ENCODE data around the gene CHGA.

CHGA gene, protein sequence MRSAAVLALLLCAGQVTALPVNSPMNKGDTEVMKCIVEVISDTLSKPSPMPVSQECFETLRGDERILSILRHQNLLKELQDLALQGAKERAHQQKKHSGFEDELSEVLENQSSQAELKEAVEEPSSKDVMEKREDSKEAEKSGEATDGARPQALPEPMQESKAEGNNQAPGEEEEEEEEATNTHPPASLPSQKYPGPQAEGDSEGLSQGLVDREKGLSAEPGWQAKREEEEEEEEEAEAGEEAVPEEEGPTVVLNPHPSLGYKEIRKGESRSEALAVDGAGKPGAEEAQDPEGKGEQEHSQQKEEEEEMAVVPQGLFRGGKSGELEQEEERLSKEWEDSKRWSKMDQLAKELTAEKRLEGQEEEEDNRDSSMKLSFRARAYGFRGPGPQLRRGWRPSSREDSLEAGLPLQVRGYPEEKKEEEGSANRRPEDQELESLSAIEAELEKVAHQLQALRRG

DNA sequence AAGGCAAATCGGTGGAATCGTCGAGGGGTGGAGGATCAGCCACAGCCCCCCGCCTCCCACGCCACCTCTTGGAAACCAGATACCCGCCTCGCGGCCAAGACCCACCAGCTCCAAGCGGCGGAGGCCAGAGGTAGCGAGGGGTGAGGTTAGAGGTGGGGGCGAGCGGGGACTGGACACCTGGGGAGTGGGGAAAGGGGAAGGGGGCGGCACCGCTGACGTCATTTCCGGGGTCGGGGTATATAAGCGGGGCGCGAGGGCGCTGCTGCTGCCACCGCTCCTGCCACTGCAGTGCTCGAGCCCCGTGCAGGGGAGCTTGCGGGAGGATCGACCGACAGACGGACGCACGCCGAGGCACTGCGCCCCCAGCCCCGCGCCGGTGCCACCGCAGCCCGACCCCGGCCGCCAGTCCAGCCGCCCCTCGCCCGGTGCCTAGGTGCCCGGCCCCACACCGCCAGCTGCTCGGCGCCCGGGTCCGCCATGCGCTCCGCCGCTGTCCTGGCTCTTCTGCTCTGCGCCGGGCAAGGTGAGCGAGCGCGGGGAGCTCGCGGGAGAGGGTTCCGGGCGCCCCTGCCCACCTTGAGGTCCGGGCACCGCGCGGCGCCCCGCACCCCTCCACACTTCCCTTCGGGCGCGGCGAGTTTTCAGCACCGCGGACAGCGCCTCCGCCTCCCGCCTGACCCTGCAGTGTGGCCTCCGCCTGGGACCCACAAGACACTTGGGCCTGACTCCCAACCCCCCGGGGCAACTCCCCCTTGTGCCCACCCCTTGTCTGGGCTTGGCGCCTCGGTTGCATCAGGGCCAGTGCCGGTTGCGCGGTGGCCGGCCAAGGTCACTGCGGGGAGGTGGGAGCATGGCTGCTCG, at the start of gene CHGA:
Gene CHGA (plus strand): TSS at position 268 of the 861 bp plus-strand sequence. CDS start 210 bp downstream, at position 478.
- no peaks in the 10 kb centered on the region for H3F3A ChIP-seq (ENCODE audit: low read depth)
- no peaks in the 10 kb centered on the region for H3K4me1 ChIP-seq (ENCODE audit: insufficient read depth, low read length, poor library complexity, severe bottlenecking)
- no peaks in the 10 kb centered on the region for H3K27me3 ChIP-seq (ENCODE audit: insufficient read depth, low read length, poor library complexity, severe bottlenecking)
- no peaks in the 10 kb centered on the region for H3K36me3 ChIP-seq (ENCODE audit: insufficient read depth, low read length)
- H3K79me2 ChIP-seq (ENCODE audit: insufficient read depth, low read length) = no peaks in the 10 kb centered on the region
- no peak within 1 kb of the TSS for H3K4me3 ChIP-seq (ENCODE audit: low read length, poor library complexity, severe bottlenecking)
- no peak within 1 kb of the TSS for H3K4me2 ChIP-seq (ENCODE audit: low read depth, low read length, poor library complexity, severe bottlenecking)
- H3K9me3 ChIP-seq (ENCODE audit: insufficient read depth, low read depth, low read length) = no peaks in the 10 kb centered on the region
- H3K9me2 ChIP-seq (replicated peaks; ENCODE audit: low read depth, low read length) = no peaks in the 10 kb centered on the region
- H3K9ac ChIP-seq (ENCODE audit: low read depth, low read length, poor library complexity, severe bottlenecking) = no peak within 1 kb of the TSS
- H4K20me1 ChIP-seq (ENCODE audit: insufficient read depth, low read length, poor library complexity, severe bottlenecking) = no peaks in the 10 kb centered on the region
- no peak for TF ChIP-seq EZH2phosphoT487 (IDR thresholded peaks at IDR 0.05; ENCODE audit: borderline replicate concordance)
- TF ChIP-seq, protein P1, sequence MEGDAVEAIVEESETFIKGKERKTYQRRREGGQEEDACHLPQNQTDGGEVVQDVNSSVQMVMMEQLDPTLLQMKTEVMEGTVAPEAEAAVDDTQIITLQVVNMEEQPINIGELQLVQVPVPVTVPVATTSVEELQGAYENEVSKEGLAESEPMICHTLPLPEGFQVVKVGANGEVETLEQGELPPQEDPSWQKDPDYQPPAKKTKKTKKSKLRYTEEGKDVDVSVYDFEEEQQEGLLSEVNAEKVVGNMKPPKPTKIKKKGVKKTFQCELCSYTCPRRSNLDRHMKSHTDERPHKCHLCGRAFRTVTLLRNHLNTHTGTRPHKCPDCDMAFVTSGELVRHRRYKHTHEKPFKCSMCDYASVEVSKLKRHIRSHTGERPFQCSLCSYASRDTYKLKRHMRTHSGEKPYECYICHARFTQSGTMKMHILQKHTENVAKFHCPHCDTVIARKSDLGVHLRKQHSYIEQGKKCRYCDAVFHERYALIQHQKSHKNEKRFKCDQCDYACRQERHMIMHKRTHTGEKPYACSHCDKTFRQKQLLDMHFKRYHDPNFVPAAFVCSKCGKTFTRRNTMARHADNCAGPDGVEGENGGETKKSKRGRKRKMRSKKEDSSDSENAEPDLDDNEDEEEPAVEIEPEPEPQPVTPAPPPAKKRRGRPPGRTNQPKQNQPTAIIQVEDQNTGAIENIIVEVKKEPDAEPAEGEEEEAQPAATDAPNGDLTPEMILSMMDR (conservative IDR thresholded peaks at IDR 0.05; ENCODE audit: low read length) = no peak
- no peak within 1 kb of the TSS for H2AFZ ChIP-seq (ENCODE audit: low read length)

DNA sequence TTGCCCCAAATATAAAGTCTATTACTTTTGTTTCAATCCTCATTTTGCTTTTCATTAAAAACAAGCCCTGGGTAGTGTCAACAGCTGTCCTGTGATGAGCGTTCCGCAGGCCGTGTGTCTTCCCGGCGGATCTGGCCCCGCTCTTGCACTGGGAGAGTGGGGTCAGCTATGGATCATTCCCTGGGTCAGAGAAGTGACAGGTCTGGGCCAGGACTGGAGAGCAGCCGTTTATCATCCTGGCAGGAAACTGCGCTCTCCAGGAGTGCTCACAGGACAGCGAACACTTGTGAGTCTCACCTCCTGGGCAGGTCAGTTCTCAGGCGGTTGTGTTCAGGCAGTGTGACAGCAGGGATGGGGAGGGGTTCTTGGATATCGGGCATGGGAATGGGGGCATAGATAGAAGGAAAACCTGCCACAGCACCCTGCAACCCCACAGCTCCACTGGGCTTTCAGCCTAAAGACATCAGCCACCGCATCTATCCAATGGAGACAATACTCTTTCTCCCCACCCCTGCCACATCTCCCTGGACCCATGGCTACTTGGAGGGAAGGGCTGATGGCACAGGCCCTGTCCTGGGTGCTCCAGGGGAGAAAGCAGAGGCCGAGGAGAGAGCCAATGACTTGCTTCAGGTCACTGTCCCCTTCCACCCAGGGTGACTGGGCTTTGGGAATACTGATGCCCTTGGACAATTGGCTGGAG, 47.8 kb upstream of the CHGA start:
- H4K20me1 ChIP-seq (ENCODE audit: insufficient read depth, low read length, poor library complexity, severe bottlenecking) = no peaks in the 10 kb centered on the region
- no peaks in the 10 kb centered on the region for H3F3A ChIP-seq (ENCODE audit: low read depth)
- no peaks in the 10 kb centered on the region for H3K4me1 ChIP-seq (ENCODE audit: insufficient read depth, low read length, poor library complexity, severe bottlenecking)
- H3K9me2 ChIP-seq (replicated peaks; ENCODE audit: low read depth, low read length) = no peaks in the 10 kb centered on the region
- H2AFZ ChIP-seq (ENCODE audit: low read length) = no peak overlapping the region
- no peak overlapping the region for H3K9ac ChIP-seq (ENCODE audit: low read depth, low read length, poor library complexity, severe bottlenecking)
- no peaks in the 10 kb centered on the region for H3K9me3 ChIP-seq (ENCODE audit: insufficient read depth, low read depth, low read length)
- no peaks in the 10 kb centered on the region for H3K79me2 ChIP-seq (ENCODE audit: insufficient read depth, low read length)
- no peaks in the 10 kb centered on the region for H3K36me3 ChIP-seq (ENCODE audit: insufficient read depth, low read length)
- H3K27me3 ChIP-seq (ENCODE audit: insufficient read depth, low read length, poor library complexity, severe bottlenecking) = peaks cover 4% of the 10 kb centered on the region
- H3K4me3 ChIP-seq (ENCODE audit: low read length, poor library complexity, severe bottlenecking) = no peak overlapping the region
- TF ChIP-seq, protein P1 (conservative IDR thresholded peaks at IDR 0.05; ENCODE audit: low read length) = no peak
- no peak for TF ChIP-seq EZH2phosphoT487 (IDR thresholded peaks at IDR 0.05; ENCODE audit: borderline replicate concordance)
- no peak overlapping the region for H3K4me2 ChIP-seq (ENCODE audit: low read depth, low read length, poor library complexity, severe bottlenecking)

DNA sequence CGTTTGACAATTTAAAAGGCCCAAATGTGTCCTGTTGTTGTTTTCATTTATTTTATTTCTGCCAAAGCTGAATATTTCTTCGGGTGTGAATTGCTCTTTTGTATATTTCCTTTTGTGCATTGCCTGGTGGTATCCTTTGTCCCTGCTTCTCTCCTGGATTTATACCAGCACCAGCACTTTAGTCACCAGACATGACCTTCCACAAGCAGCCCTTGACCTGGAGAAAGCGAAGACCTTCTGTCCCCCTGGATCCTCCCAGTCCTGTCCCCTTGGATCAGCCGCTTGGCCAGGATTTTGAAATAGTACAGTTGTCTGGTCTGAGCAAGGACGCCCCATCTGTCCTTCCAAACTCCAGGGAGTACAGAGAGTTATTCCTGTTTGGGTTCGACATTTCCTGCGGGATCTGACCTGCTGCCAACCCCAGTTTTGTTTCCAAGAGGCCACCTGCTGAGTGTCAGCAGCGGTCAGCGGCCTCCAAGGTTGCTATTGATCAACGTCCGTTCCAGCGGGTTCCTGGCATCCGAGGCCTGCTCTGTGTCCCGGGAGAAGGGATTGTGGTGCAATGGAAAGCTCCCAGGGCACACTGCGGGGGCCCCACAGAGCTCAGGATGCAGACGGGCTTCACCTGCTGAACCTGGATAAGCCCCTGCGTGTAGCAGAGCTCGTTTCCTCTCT, 45.1 kb upstream of the CHGA start:
- H3K4me3 ChIP-seq (ENCODE audit: low read length, poor library complexity, severe bottlenecking) = no peak overlapping the region

More for the DNA sequence above, 45.1 kb upstream of the CHGA start:
- no peaks in the 10 kb centered on the region for H3K9me2 ChIP-seq (replicated peaks; ENCODE audit: low read depth, low read length)
- H3K27me3 ChIP-seq (ENCODE audit: insufficient read depth, low read length, poor library complexity, severe bottlenecking) = peaks cover 4% of the 10 kb centered on the region
- H2AFZ ChIP-seq (ENCODE audit: low read length) = no peak overlapping the region
- H3K36me3 ChIP-seq (ENCODE audit: insufficient read depth, low read length) = no peaks in the 10 kb centered on the region
- no peaks in the 10 kb centered on the region for H3K4me1 ChIP-seq (ENCODE audit: insufficient read depth, low read length, poor library complexity, severe bottlenecking)
- no peak overlapping the region for H3K4me2 ChIP-seq (ENCODE audit: low read depth, low read length, poor library complexity, severe bottlenecking)
- H3K79me2 ChIP-seq (ENCODE audit: insufficient read depth, low read length) = no peaks in the 10 kb centered on the region
- no peaks in the 10 kb centered on the region for H3K9me3 ChIP-seq (ENCODE audit: insufficient read depth, low read depth, low read length)
- H3F3A ChIP-seq (ENCODE audit: low read depth) = no peaks in the 10 kb centered on the region
- H4K20me1 ChIP-seq (ENCODE audit: insufficient read depth, low read length, poor library complexity, severe bottlenecking) = no peaks in the 10 kb centered on the region
- no peak overlapping the region for H3K9ac ChIP-seq (ENCODE audit: low read depth, low read length, poor library complexity, severe bottlenecking)
- TF ChIP-seq EZH2phosphoT487 (IDR thresholded peaks at IDR 0.05; ENCODE audit: borderline replicate concordance) = no peak
- TF ChIP-seq, protein P1 (conservative IDR thresholded peaks at IDR 0.05; ENCODE audit: low read length) = no peak
